Measurements from ENCODE around the gene PCDHGB2. TPM values are rescaled to one million over a fixed set of nuclear protein-coding genes. Genes with fewer than 3 reads are reported as not detected.

Gene PCDHGB2
- total and polyA plus RNA-seq, 2 of the 8 experiments (the other 6 are each of a cell fraction or from before 2014, with no cell fraction given): 1.9 to 2.9 TPM

- peak; percentile 97 for TF ChIP-seq POLR2AphosphoS5 (IDR thresholded peaks at IDR 0.05; ENCODE audit: low read depth, low read length)
- TF ChIP-seq, protein P1, sequence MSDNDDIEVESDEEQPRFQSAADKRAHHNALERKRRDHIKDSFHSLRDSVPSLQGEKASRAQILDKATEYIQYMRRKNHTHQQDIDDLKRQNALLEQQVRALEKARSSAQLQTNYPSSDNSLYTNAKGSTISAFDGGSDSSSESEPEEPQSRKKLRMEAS (IDR thresholded peaks at IDR 0.05): peak; percentile 59
- TF ChIP-seq RNF2 (IDR thresholded peaks at IDR 0.05; ENCODE audit: borderline replicate concordance, low read depth, low read length, missing control alignments, poor library complexity, severe bottlenecking): no peak
- TF ChIP-seq CEBPB (IDR thresholded peaks at IDR 0.05; ENCODE audit: low read depth, low read length): no peak
- TF ChIP-seq CREB1 (IDR thresholded peaks at IDR 0.05): peak; percentile 80
- TF ChIP-seq YY1 (IDR thresholded peaks at IDR 0.05; ENCODE audit: low read depth, low read length): peak; percentile 98
- no peak for TF ChIP-seq TCF12 (IDR thresholded peaks at IDR 0.05; ENCODE audit: low read depth, low read length)
- peak; percentile 78 for TF ChIP-seq CHD2 (IDR thresholded peaks at IDR 0.05; ENCODE audit: low read length)
- TF ChIP-seq RAD21 (IDR thresholded peaks at IDR 0.05 in 1 of 2, conservative IDR thresholded peaks at IDR 0.05 in 1 of 2; ENCODE audit: low read depth in 2 of 2, low read length in 2 of 2): peak; percentile 45 to 57
- peak; percentile 83 for TF ChIP-seq NRF1 (IDR thresholded peaks at IDR 0.05; ENCODE audit: low read depth, low read length)
- peak; percentile 95 to 98 for TF ChIP-seq POLR2A (IDR thresholded peaks at IDR 0.05; ENCODE audit: control extremely low read depth in 1 of 2, low read depth in 2 of 2, low read length in 2 of 2)
- TF ChIP-seq RBBP5 (IDR thresholded peaks at IDR 0.05; ENCODE audit: borderline replicate concordance, low read depth, low read length): no peak
- TF ChIP-seq, protein P2, sequence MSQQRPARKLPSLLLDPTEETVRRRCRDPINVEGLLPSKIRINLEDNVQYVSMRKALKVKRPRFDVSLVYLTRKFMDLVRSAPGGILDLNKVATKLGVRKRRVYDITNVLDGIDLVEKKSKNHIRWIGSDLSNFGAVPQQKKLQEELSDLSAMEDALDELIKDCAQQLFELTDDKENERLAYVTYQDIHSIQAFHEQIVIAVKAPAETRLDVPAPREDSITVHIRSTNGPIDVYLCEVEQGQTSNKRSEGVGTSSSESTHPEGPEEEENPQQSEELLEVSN (IDR thresholded peaks at IDR 0.05): peak; percentile 45
- peak; percentile 72 for TF ChIP-seq SP4 (IDR thresholded peaks at IDR 0.05; ENCODE audit: low read length)
- TF ChIP-seq TAF1 (IDR thresholded peaks at IDR 0.05; ENCODE audit: low read depth, low read length): peak; percentile 98
- no peak for TF ChIP-seq CBX8 (IDR thresholded peaks at IDR 0.05; ENCODE audit: borderline replicate concordance, low read depth, low read length)
- peak; percentile 23; the same call in 1 of the 2 replicates for TF ChIP-seq KDM5A (IDR thresholded peaks at IDR 0.05; ENCODE audit: low read length)
- TF ChIP-seq KDM1A (IDR thresholded peaks at IDR 0.05; ENCODE audit: borderline replicate concordance, low read length): no peak
- TF ChIP-seq ASH2L (IDR thresholded peaks at IDR 0.05; ENCODE audit: low read length): peak; percentile 76
- TF ChIP-seq GTF2F1 (IDR thresholded peaks at IDR 0.05; ENCODE audit: borderline replicate concordance, low read depth, low read length): peak; percentile 92
- TF ChIP-seq, protein P3, sequence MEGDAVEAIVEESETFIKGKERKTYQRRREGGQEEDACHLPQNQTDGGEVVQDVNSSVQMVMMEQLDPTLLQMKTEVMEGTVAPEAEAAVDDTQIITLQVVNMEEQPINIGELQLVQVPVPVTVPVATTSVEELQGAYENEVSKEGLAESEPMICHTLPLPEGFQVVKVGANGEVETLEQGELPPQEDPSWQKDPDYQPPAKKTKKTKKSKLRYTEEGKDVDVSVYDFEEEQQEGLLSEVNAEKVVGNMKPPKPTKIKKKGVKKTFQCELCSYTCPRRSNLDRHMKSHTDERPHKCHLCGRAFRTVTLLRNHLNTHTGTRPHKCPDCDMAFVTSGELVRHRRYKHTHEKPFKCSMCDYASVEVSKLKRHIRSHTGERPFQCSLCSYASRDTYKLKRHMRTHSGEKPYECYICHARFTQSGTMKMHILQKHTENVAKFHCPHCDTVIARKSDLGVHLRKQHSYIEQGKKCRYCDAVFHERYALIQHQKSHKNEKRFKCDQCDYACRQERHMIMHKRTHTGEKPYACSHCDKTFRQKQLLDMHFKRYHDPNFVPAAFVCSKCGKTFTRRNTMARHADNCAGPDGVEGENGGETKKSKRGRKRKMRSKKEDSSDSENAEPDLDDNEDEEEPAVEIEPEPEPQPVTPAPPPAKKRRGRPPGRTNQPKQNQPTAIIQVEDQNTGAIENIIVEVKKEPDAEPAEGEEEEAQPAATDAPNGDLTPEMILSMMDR (IDR thresholded peaks at IDR 0.05; ENCODE audit: control extremely low read depth in 1 of 3, insufficient read depth in 1 of 3, low read depth in 1 of 3, low read length in 3 of 3): peak; percentile 77 to 93 (median 80)
Measured at GRCh38 chr5:141320225-141321169, 39.3 kb upstream of the PCDHGB2 start, which contains the start of gene TAF7 (continued).

All from H1 (cell line).